ENCODE results near the gene SCFD2. TPM values are rescaled to one million over a fixed set of nuclear protein-coding genes. Genes with fewer than 3 reads are reported as not detected.

SCFD2 gene
- total RNA-seq, 1 experiment from 2014 or later = 19.2 TPM

DNA sequence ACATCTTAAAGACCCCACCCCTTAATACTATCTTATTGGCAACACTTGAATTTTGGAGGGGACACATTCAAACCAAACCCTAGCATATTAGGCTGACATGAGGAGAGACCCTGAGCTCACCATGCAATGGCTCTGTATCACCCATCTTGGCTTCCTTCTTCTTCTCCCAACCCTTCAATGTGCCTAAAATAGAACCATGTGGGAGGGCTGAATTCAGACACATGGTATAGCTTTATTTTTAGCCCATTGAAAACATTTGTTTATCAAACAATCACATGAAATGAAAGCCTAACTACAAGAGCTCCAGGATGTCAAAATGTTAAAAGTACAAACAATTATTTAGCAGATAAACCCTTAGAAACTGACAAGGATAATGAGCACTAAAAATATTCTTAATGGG lies 422.2 kb downstream of the SCFD2 start:
- intact Hi-C loops (cut with micrococcal nuclease) = no loop called here
- Mint-ChIP-seq H3K4me1 (ENCODE audit: insufficient read depth, unreplicated experiment) (no peaks in the 10 kb centered on the region), H3K27ac (ENCODE audit: low read depth, unreplicated experiment) (no peak overlapping the region), H3K9me3 (ENCODE audit: unreplicated experiment) (no peaks in the 10 kb centered on the region), H3K36me3 (ENCODE audit: insufficient read depth, unreplicated experiment) (no peaks in the 10 kb centered on the region), H3K4me3 (ENCODE audit: unreplicated experiment) (no peak overlapping the region), H3K27me3 (ENCODE audit: insufficient read depth, unreplicated experiment) (no peaks in the 10 kb centered on the region)
- POLR2A ChIA-PET = no interaction called here
- CTCF ChIA-PET = interaction anchor here (0.9 to 1.1 kb wide), 3 partner anchors 11 to 398 kb away, joined by 3 to 6 read pairs (median 3); no protein-coding TSS in a partner anchor
- DNase-seq (ENCODE audit: unreplicated experiment) = no peak
- BruUV-seq (replicated peaks) = no TSS peak
- no peak for TF ChIP-seq CTCF (IDR thresholded peaks at IDR 0.05; ENCODE audit: unreplicated experiment)

DNA sequence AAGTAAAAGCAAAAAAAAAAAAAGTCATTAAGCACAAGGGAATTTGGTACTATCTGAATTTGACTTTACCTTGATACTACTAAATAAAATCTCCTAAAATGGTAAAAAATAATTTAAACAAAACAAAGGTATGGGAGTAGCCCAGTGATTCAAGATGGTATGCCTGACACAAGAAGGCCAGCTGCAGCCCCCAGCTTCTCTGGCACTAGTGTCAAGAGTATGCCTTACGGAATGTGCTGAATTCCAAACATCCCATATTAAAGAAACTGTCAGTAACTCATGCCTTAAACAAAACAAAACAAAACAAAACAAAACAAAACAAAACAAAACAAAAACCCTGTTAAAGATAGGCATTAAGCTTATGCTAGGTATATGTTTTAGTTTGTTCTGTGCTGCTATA lies 422.9 kb downstream of the SCFD2 start:
- DNase-seq (ENCODE audit: unreplicated experiment) = no peak
- H3K27me3 Mint-ChIP-seq (ENCODE audit: insufficient read depth, unreplicated experiment) = no peaks in the 10 kb centered on the region
- no peak overlapping the region for H3K4me3 Mint-ChIP-seq (ENCODE audit: unreplicated experiment)
- no TSS peak for BruUV-seq (replicated peaks)
- TF ChIP-seq CTCF (IDR thresholded peaks at IDR 0.05; ENCODE audit: unreplicated experiment) = no peak
- no peaks in the 10 kb centered on the region for H3K9me3 Mint-ChIP-seq (ENCODE audit: unreplicated experiment)
- no peak overlapping the region for H3K27ac Mint-ChIP-seq (ENCODE audit: low read depth, unreplicated experiment)
- no peaks in the 10 kb centered on the region for H3K36me3 Mint-ChIP-seq (ENCODE audit: insufficient read depth, unreplicated experiment)
- intact Hi-C loops (cut with micrococcal nuclease) = no loop called here
- H3K4me1 Mint-ChIP-seq (ENCODE audit: insufficient read depth, unreplicated experiment) = no peaks in the 10 kb centered on the region
- CTCF ChIA-PET = interaction anchor here (0.6 to 2.7 kb wide), 5 partner anchors 10 to 708 kb away, joined by 3 to 10 read pairs (median 4); no protein-coding TSS in a partner anchor
- POLR2A ChIA-PET = no interaction called here

- Mint-ChIP-seq H3K36me3 (ENCODE audit: insufficient read depth, unreplicated experiment) (no peaks in the 10 kb centered on the region), H3K27me3 (ENCODE audit: insufficient read depth, unreplicated experiment) (no peaks in the 10 kb centered on the region), H3K4me3 (ENCODE audit: unreplicated experiment) (no peak overlapping the region), H3K27ac (ENCODE audit: low read depth, unreplicated experiment) (no peak overlapping the region), H3K4me1 (ENCODE audit: insufficient read depth, unreplicated experiment) (no peaks in the 10 kb centered on the region), H3K9me3 (ENCODE audit: unreplicated experiment) (peaks cover 5% of the 10 kb centered on the region)
- no peak for DNase-seq (ENCODE audit: unreplicated experiment)
- ChIA-PET POLR2A (no interaction called here), CTCF (interaction anchor here (2.7 kb wide), 1 partner anchor 396 kb away, joined by 10 read pairs; no protein-coding TSS in a partner anchor)
- TF ChIP-seq CTCF (IDR thresholded peaks at IDR 0.05; ENCODE audit: unreplicated experiment) = no peak
- intact Hi-C loops (cut with micrococcal nuclease) = no loop called here
- no TSS peak for BruUV-seq (replicated peaks)
Measured at GRCh38 chr4:52941450-52941849, 424.4 kb downstream of the SCFD2 start.

GRCh38 chr4:52939739-52940138 lies 426.1 kb downstream of the SCFD2 start:
- TF ChIP-seq CTCF (IDR thresholded peaks at IDR 0.05; ENCODE audit: unreplicated experiment) = no peak
- Mint-ChIP-seq H3K36me3 (ENCODE audit: insufficient read depth, unreplicated experiment) (no peaks in the 10 kb centered on the region), H3K4me3 (ENCODE audit: unreplicated experiment) (no peak overlapping the region), H3K27me3 (ENCODE audit: insufficient read depth, unreplicated experiment) (no peaks in the 10 kb centered on the region), H3K27ac (ENCODE audit: low read depth, unreplicated experiment) (no peak overlapping the region), H3K9me3 (ENCODE audit: unreplicated experiment) (peaks cover 7% of the 10 kb centered on the region), H3K4me1 (ENCODE audit: insufficient read depth, unreplicated experiment) (no peaks in the 10 kb centered on the region)
- DNase-seq (ENCODE audit: unreplicated experiment) = no peak
- CTCF ChIA-PET = interaction anchor here (0.6 to 1.5 kb wide), 2 partner anchors 15 to 28 kb away, joined by 3 read pairs; no protein-coding TSS in a partner anchor
- POLR2A ChIA-PET = no interaction called here
- no TSS peak for BruUV-seq (replicated peaks)
- intact Hi-C loops (cut with micrococcal nuclease) = no loop called here
